ENCODE measurements around the gene NT5DC3. TPM values are rescaled to one million over a fixed set of nuclear protein-coding genes. Genes with fewer than 3 reads are reported as not detected.
A peak's percentile ranks its signal among the peaks of the same experiment; 100 is the strongest.

NT5DC3 gene
- total RNA-seq, 4 donors from 2014 or later = 3.6 to 5.8 (median 4.4) TPM

- Histone ChIP-seq H3K27ac (no peak overlapping the region), H3K36me3 (no peaks in the 10 kb centered on the region), H3K27me3 (no peaks in the 10 kb centered on the region), H3K4me1 (peaks cover 8 to 14% of the 10 kb centered on the region in 2 donors), H3K4me3 (replicated peaks in 1 of 3) (no peak overlapping the region), H3K9me3 (no peaks in the 10 kb centered on the region)
- no peak for DNase-seq
- TF ChIP-seq CTCF (IDR thresholded peaks at IDR 0.05) (no peak), POLR2A (IDR thresholded peaks at IDR 0.05) (no peak)
- 82 to 95% methylated on average over 10 of the region's 10 CpGs for WGBS, 2 donors
- intact Hi-C loops (cut with DNase I) = no loop called here
Observed at GRCh38 chr12:103791350-103791920, 49.6 kb downstream of the NT5DC3 start.

- intact Hi-C loops (cut with DNase I) = no loop called here
- Histone ChIP-seq H3K4me3 (replicated peaks in 1 of 3) (no peak overlapping the region), H3K4me1 (peaks cover 15 to 22% of the 10 kb centered on the region in 2 donors), H3K9me3 (no peaks in the 10 kb centered on the region), H3K27ac (no peak overlapping the region), H3K36me3 (no peaks in the 10 kb centered on the region), H3K27me3 (no peaks in the 10 kb centered on the region)
- no peak for DNase-seq
- TF ChIP-seq POLR2A (IDR thresholded peaks at IDR 0.05) = no peak
- no peak for TF ChIP-seq CTCF (IDR thresholded peaks at IDR 0.05)
Observed at GRCh38 chr12:103786201-103786600, 54.8 kb downstream of the NT5DC3 start.

DNA sequence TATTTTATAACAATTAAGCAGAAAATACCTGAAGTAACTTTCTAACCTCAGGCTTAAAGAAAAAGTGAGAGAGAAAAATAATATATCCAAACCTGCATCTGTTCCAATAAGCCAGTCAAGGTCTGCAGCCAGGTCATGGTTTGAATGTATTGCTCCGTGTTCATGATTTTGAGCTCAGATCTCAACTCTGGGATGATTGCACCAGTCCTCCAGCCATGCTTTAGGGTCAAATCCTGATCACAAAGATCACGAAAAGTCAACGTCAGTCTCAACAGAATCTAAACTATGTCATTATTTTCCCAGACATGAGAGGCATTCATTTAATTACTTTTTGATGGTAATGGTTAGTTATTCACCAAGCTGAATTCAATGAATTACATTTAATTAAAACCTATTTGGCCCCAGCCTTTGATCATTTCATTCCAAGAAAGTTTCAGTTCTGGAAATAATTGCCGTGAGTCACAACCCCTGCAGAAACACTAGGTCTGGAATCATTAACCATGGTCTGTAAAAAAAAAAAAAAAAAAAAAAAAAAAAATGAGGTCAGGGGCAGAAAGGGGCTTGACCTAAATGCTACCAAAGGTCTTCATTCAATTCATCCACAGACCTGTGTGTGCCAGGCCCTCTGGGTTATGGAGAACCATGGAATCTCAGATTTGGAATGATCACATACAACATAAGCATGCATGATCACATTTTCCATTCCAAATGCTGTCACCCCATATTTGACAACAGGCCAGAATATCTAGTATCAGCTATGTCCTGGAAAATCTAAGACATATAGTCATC lies 55.6 kb downstream of the NT5DC3 start:
- H3K9me3 ChIP-seq = no peaks in the 10 kb centered on the region
- no peaks in the 10 kb centered on the region for H3K36me3 ChIP-seq
- intact Hi-C loops (cut with DNase I) = no loop called here
- H3K27me3 ChIP-seq = no peaks in the 10 kb centered on the region
- no peak for TF ChIP-seq POLR2A (IDR thresholded peaks at IDR 0.05)
- TF ChIP-seq CTCF (IDR thresholded peaks at IDR 0.05) = no peak
- H3K27ac ChIP-seq = no peak overlapping the region
- no peak for DNase-seq
- peaks cover 20 to 27% of the 10 kb centered on the region in 2 donors for H3K4me1 ChIP-seq
- no peak overlapping the region for H3K4me3 ChIP-seq (replicated peaks in 1 of 3)
- 87 to 91% methylated on average over 4 of the region's 4 CpGs for WGBS, 2 donors

GRCh38 chr12:103783744-103784664 lies 57.0 kb downstream of the NT5DC3 start:
- no peaks in the 10 kb centered on the region for H3K36me3 ChIP-seq
- H3K27ac ChIP-seq = no peak overlapping the region
- intact Hi-C loops (cut with DNase I) = no loop called here
- peaks cover 20 to 27% of the 10 kb centered on the region in 2 donors for H3K4me1 ChIP-seq
- TF ChIP-seq CTCF (IDR thresholded peaks at IDR 0.05) (peak in 1 of 6 experiments; percentile 35), POLR2A (IDR thresholded peaks at IDR 0.05) (no peak)
- H3K9me3 ChIP-seq = no peaks in the 10 kb centered on the region
- WGBS, 2 donors = 77 to 79% methylated on average over 5 of the region's 5 CpGs
- no peaks in the 10 kb centered on the region for H3K27me3 ChIP-seq
- DNase-seq = peak; percentile 49 to 55
- no peak overlapping the region for H3K4me3 ChIP-seq (replicated peaks in 1 of 3)
